GM19043 (cell line): ENCODE results near the gene KRTAP20-4.

Experiments
- ATAC-seq: cut with Tn5 transposase; IDR thresholded peaks from one replicate; pipeline ENCODE4 v1.9.1; 2021; ENCODE audit warnings: low read depth; ENCODE audit not compliant: unreplicated experiment

KRTAP20-4 gene

DNA sequence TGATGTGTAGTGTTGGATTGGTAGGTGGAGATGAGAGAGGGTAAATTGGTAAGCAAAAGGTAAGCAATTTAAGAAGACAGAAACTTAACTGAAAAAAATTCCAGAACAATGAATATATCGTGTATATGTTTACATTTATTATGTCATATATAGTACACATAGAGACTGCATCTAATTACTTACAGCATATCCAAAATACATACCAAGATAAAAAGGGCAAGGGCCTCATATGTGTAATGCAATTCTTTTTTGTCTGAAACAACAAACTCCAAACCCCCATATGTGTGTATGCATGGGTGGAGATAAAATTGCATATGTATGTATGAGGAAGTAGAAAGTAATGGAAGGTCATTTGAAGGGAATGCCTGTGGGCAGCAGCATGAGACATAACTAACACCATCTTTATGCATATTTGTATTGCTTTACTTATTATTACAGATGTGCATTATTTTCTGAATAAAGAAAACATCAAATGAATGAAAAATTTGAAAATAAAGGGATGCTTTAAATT, 26.5 kb downstream of the KRTAP20-4 start:
- ATAC-seq: no peak

DNA sequence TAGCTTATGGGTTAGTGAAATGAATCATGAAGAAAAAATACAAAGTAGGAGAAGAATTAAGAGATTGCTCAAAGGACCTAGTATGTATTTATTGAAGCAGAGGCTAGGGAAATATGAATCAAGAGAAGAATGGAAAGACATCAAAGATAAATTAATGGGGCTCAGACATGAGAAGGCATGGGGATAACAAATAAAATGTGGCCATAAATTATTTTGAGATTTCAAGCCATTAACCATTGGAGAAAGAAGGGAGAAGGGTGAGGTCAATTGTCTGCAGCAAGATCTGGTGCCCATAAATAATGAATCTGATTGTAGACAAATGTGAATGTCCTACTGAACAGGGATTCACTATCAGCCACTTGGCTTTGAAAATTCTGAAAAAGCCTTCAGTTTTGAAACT, 32.5 kb downstream of the KRTAP20-4 start:
- no peak for ATAC-seq

GRCh38 chr21:30668776-30669175, 48.3 kb downstream of the KRTAP20-4 start:
- ATAC-seq: no peak
